A673 (cell line): ENCODE results near the gene TBC1D5.

Experiments
- CTCF ChIP-seq: fragments of 300-800, 200-600 bp; sonication (generic); conservative IDR thresholded peaks from 2 replicates; pipeline ENCODE4 v1.5.1; 2017; ENCODE audit warnings: low read depth, mild to moderate bottlenecking, antibody characterized with exemption, low read length, moderate library complexity, mixed read lengths
- EZH2 ChIP-seq: fragments of 200-600 bp; sonication (generic); IDR thresholded peaks from 2 replicates; pipeline ENCODE4 v1.6.1; 2017; ENCODE audit warnings: borderline replicate concordance, low read depth, mild to moderate bottlenecking, mixed read lengths, antibody characterized with exemption, low read length; ENCODE audit not compliant: poor library complexity, severe bottlenecking

DNA sequence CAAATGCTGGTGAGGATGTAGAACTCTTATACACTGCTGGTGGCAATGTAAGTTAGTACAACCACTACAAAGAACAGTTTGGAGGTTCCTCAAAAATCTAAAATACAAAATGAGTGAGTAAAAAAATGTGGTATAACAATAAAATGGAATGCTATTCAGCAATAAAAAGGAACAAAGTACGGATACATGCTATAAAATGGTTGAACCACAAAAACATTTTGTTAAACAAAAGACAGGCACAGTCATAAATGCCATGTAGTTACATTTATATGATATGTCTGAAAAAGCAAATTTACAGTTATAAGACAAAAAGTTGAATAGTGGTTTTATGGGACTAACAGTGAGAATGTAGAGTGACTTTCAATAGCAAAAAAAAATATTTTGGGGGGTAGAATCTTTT lies 285.8 kb downstream of the TBC1D5 start:
- TF ChIP-seq EZH2 (no peak), CTCF (no peak)
